Measurements from ENCODE around the gene ENAH.
"Not testable (repeated sequence)": the region's sequence is repeated elsewhere in the genome, so short reads cannot be mapped to it uniquely, and the experiment has no call there.

Gene ENAH

DNA sequence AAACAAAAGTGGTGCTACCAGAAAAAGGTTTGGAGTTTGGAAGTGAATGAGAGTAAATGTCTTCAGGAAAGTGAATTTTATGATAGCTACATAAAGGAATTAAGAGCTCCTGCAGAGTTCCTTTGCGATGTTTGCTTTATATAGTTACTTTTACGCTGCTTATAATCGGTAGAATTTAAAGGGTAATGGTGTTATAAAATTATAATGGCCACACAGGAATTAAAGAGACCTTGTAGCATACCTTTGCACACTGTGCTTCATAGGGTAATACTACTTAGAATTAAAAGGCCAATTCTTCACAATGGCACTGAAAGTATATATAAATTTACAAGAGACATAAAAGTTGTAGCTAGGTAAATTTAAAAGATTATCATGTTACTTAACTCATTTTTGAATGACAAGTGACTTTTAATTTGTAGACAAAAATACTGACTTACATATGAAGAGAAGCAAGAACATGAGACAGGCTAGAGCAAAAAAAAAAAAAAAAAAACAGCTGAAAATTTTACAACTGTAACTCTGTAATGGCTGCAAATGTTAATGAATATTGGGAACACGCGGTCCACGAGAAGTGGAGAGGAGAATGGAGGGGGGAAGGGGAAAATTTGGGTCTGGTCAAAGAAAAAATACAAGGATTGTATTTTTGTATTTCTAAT is 159.2 kb downstream of the ENAH start:
- DNase-seq (ENCODE audit: low spot score) = no peak

DNA sequence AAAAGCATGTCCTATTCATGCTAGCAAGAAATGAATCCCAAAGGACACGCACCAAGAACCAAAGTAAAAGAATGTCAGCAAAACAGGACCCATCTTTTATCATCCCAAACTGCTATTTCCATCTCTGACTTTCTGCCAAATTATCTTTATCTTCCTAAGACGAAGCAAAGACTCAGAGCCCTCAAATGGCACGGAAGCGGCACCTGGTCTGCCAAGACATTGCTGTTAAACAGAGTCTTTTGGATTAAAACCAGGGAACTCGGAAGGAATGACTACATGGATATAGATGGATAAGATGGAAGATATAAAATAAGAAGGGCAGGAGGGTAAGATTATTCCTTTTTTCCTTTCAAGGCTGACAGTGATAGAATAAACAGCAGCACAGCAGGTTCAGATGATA is 164.2 kb downstream of the ENAH start:
- DNase-seq (ENCODE audit: low spot score) = no peak

DNA sequence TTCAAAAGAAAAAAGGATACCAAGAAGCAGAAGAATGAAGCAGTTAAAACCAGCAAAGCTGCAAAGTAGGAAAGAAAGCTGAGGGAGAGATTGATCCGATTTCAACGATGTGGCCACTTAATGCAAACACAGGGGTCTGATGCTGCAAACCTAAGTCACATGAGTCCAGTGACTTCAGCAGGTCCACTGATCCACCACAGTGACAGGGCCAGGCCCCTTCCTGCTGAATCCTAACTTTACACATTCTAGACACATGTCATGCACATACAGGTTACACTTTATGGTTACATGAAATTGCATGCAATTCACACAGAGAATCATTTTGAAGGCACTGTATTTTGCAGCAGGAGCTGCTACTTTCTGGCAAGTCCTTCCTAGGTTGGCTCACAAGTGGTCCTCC is 166.1 kb downstream of the ENAH start:
- no peak for DNase-seq (ENCODE audit: low spot score)

- no peak for DNase-seq (ENCODE audit: low spot score)
Measured at GRCh38 chr1:225485991-225486530, 166.9 kb downstream of the ENAH start.

- no peak for DNase-seq (ENCODE audit: low spot score)
Measured at GRCh38 chr1:225485226-225485625, 167.7 kb downstream of the ENAH start.

- no peak for DNase-seq (ENCODE audit: low spot score)
Measured at GRCh38 chr1:225484657-225485214, 168.2 kb downstream of the ENAH start.

DNA sequence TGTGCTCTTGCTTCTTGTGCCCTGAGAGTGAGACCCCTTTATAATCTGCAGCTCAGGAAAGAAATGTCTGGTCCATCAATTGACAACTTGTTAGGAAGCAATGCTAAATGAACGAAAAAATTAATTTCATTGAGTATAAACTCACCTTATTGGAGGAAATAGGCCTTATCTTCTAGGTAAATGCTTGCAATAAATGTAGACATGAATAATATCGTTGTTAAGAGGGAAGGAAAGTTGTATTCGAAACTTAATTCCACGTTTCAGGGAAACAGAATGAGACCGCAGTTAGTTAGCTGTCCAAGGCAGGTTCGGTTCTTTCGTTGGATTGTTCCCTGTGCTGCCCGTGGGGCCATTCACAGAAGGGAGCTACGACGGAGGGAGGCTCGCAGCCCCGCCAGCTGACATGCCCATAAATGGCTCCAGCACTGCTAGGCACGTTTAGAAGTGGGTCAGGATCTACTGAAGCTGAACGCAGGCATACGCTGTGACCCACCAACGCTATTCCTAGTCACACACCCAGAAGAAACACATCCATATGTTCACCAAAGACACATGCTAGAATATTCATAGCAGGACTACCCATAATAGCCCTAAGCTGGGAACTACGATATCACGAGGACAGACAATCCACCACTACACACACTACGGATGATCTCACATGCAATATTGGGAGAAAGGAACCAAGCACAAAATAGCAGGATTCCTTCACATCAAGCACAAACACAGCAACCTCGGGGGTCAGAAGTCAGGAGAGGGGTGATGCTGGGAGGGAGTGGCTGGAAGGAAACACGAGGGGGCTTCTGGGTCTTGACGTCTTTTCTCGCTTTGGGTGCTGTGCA is 168.9 kb downstream of the ENAH start:
- no peak for DNase-seq (ENCODE audit: low spot score)

DNA sequence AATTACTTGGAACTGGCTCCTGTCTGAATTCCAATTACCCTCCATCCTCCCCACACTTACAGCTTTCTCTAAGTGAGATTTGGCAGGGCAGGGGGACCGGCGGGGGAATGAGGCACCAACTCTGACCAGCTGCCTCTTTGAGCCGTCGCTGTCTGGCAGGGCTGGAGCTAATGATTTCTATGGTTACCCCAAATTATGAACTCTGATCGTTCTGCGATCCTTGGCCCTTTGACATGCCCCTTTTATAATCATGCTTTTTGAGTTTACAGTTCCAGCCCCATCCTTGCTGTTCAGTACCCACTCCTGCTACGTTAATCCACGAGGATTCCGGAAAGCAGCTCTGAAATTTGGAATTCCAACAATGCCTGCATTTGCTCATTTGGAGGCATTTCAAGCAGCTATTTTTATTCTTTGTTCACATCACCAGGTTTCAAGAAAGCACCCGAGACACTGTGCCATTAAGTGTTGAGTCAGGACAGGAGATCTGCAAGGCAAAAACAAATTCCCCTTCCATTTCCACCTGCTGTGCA is 170.4 kb downstream of the ENAH start:
- DNase-seq (ENCODE audit: low spot score) = no peak

- no peak for DNase-seq (ENCODE audit: low spot score)
Measured at GRCh38 chr1:225481738-225482137, 171.2 kb downstream of the ENAH start.

DNA sequence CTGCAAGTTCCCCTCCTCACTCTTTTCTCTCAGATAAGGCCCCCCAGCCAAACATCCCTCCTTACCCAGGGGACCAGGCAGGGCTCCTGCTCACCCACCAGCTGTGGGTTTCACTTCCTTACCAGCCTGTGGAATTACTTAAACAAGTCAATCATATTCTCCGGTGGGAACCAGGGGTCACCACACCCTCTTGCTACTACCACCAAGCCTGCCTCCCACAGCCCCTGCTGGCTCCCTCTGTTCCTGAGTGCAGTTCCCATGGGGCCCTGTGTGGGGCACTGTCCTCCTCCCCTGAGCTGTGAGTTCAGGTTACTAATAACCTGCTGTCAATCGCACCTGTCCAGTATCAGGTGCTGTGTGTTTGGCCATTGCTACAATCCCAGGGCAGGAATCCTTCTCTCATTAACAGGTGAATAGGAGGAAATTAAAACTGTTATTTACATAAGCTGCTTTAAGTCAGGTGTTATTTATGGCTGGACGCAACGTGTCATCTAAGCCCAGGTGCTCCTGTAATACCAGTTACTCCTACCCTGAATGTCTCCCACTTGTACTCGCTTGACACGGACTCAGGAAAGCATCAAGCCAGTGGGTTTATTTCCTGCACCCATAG is 172.0 kb downstream of the ENAH start:
- peak; percentile 89 for DNase-seq (ENCODE audit: low spot score)

GRCh38 chr1:225479996-225480720 is 172.8 kb downstream of the ENAH start:
- DNase-seq (ENCODE audit: low spot score) = peak; percentile 21

GRCh38 chr1:225479341-225479740 is 173.6 kb downstream of the ENAH start:
- no peak for DNase-seq (ENCODE audit: low spot score)

GRCh38 chr1:225477296-225477911 is 175.5 kb downstream of the ENAH start:
- no peak for DNase-seq (ENCODE audit: low spot score)

DNA sequence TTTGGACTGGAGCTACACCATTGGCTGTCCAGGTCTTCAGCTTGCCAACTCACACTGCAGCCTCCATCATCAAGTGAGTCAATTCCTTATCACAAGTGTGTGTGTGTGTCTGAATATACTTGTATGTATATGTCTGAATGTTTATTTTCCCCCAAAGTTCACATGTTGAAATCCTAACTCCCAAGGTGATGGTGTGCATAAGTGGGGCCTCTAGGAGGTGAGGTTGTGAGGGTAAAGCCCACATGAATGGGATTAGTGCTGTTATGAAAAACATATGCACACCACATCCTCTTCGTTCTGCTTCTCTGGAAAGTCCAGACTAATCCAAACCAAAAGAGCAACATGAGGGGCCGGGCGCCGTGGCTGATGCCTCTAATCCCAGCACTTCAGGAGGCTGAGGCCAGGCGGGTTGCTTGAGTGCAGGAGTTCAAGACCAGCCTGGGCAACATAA is 176.4 kb downstream of the ENAH start:
- DNase-seq (ENCODE audit: low spot score) = no peak

GRCh38 chr1:225476100-225476511 is 176.8 kb downstream of the ENAH start:
- DNase-seq (ENCODE audit: low spot score) = no peak

DNA sequence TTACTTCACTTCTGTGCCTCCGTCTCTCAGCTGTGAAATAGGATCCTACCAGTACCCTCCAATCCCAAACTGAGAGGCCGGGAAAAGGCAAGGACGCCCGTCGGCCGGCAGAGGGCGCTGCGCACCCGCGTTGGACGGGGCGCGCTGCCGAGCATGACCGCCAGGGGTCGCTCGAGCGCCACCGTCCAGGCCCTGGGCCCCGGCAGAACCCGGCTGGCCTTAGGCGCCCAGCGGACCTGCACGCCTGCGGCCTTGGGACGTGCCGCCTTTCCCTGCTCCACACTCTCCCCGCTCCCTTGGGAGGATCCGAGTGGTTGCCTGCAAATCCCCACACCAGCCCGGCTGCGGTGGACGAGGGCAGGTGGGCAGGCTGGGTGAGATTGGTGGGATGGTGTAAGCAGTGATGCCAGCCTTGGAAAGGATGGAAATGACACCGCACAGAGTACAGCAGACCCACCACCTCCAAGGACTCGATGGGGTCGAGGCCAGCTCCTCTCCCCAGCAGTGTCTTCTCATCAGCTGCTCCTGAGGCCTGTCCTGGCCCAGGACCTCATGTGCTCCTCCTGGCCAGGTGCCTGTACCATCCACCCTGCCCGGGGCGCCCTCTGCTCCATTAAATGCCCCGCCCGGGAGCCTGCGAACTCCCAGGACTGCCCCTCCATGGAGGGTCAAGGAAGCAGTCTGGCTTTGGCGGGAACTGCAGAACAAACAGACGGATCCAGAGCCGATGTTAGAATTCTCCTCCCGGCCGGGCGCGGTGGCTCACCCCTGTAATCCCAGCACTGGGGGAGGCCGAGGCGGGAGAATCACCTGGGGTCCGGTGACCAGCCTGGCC is 177.7 kb downstream of the ENAH start:
- DNase-seq (ENCODE audit: low spot score) = peak; percentile 81

- no peak for DNase-seq (ENCODE audit: low spot score)
Measured at GRCh38 chr1:225474439-225474985, 178.4 kb downstream of the ENAH start.

DNA sequence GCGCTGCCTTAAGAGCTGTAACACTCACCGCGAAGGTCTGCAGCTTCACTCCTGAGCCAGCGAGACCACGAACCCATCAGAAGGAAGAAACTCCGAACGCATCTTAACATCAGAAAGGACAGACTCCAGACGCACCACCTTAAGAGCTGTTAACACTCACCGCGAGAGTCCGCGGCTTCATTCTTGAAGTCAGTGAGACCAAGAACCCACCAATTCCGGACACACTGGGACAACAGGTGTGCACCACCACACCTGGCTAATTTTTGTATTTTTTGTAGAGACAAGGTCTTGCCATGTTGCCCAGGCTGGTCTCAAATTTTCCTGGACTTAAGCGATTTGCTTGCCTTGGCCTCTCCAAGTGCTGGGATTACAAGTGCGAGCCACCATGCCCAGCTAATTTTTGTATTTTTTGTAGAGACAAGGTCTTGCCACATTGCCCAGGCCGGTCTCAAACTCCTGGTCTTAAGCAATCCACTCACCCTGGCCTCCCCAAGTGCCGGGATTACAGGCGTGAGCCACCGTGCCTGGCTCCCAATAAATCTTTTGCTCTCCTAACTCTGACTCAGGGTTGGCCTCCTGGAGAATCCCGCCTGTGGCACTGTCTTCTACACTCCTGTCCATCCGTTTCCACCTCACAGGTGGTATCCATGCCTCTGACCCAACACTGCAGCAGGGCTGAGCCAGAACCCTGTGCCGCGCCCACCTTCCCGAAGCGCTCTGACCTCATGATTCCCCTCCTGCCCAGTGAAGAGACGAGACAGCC is 179.1 kb downstream of the ENAH start:
- not testable (repeated sequence) for DNase-seq (ENCODE audit: low spot score)

DNA sequence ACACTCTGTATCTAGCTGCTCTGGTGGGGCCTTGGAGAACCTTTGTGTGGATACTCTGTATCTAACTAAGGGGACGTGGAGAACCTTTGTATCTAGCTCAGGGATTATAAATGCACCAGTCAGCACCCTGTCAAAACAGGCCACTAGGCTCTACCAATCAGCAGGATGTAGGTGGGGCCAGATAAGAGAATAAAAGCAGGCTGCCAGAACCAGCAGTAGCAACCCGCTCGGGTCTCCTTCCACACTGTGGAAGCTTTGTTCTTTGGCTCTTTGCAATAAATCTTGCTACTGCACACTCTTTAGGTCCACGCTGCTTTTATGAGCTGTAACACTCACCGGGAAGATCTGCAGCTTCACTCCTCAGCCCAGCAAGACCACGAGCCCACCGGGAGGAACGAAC is 179.7 kb downstream of the ENAH start:
- not testable (repeated sequence) for DNase-seq (ENCODE audit: low spot score)

Data from germinal center (tissue), 1 donor.